Keratinocyte (primary cell): ENCODE measurements around the gene TBC1D30.

ENCODE experiments used
- EZH2 ChIP-seq: IDR thresholded peaks from one replicate; pipeline ENCODE4 v1.6.1; 2012; ENCODE audit warnings: inconsistent platforms, mild to moderate bottlenecking, low read length, moderate library complexity
- TF ChIP-seq, protein P1 (sequence below), 3 experiments: IDR thresholded peaks in 1 of 3; conservative IDR thresholded peaks in 1 of 3; optimal IDR thresholded peaks in 1 of 3; 2 replicates in 2 of 3; 3 replicates in 1 of 3; pipeline versions ENCODE3 to v1.5.1; 2011; ENCODE audit warnings: low read length in 3 of 3, mild to moderate bottlenecking in 3 of 3, moderate library complexity in 2 of 3, control low read depth in 1 of 3, inconsistent platforms in 1 of 3; ENCODE audit not compliant: insufficient read depth in 2 of 3; ENCODE audit errors: extremely low read depth in 1 of 3

DNA sequence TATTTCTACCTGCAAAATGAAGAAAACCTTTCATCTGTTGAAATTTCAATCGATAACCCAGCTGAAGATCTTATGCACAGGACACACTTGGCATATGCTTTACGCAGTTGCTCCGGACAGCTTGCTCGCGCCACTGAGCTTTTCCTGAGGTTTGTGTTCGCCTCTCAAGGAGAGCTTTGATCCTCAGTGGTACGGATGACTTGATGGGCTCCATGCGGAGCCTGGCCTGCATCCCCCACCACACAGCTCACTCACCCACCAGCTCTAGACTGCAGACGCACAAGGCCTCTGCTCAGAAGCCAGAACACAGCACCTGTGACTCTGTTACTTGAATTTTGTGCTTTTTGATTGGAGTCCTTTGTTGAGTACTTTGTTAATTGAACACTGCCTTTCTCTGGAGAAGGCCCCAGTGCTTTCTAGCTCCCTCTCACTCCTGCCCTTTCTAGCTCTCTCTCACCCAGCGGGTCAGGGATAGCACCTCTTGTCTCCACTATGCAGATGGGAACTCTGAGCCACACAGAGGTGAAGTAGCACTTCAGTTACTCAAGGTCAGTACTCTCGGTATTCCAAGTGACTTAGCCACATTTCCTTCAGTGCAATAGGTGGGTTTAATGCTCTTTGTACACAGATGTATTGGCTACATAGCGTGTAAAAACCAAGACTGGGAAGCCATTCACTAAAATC, 52.1 kb downstream of the TBC1D30 start:
- TF ChIP-seq, protein P1, sequence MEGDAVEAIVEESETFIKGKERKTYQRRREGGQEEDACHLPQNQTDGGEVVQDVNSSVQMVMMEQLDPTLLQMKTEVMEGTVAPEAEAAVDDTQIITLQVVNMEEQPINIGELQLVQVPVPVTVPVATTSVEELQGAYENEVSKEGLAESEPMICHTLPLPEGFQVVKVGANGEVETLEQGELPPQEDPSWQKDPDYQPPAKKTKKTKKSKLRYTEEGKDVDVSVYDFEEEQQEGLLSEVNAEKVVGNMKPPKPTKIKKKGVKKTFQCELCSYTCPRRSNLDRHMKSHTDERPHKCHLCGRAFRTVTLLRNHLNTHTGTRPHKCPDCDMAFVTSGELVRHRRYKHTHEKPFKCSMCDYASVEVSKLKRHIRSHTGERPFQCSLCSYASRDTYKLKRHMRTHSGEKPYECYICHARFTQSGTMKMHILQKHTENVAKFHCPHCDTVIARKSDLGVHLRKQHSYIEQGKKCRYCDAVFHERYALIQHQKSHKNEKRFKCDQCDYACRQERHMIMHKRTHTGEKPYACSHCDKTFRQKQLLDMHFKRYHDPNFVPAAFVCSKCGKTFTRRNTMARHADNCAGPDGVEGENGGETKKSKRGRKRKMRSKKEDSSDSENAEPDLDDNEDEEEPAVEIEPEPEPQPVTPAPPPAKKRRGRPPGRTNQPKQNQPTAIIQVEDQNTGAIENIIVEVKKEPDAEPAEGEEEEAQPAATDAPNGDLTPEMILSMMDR (optimal IDR thresholded peaks at IDR 0.05 in 1 of 3, IDR thresholded peaks at IDR 0.05 in 1 of 3, conservative IDR thresholded peaks at IDR 0.05 in 1 of 3; ENCODE audit: extremely low read depth in 1 of 3, insufficient read depth in 2 of 3, low read length in 3 of 3): no peak
- no peak for TF ChIP-seq EZH2
